ENCODE data around the gene ALPP. TPM values are rescaled to one million over a fixed set of nuclear protein-coding genes. Genes with fewer than 3 reads are reported as not detected.

Gene ALPP
- total RNA-seq, 1 experiment from 2014 or later: 0.20 TPM

DNA sequence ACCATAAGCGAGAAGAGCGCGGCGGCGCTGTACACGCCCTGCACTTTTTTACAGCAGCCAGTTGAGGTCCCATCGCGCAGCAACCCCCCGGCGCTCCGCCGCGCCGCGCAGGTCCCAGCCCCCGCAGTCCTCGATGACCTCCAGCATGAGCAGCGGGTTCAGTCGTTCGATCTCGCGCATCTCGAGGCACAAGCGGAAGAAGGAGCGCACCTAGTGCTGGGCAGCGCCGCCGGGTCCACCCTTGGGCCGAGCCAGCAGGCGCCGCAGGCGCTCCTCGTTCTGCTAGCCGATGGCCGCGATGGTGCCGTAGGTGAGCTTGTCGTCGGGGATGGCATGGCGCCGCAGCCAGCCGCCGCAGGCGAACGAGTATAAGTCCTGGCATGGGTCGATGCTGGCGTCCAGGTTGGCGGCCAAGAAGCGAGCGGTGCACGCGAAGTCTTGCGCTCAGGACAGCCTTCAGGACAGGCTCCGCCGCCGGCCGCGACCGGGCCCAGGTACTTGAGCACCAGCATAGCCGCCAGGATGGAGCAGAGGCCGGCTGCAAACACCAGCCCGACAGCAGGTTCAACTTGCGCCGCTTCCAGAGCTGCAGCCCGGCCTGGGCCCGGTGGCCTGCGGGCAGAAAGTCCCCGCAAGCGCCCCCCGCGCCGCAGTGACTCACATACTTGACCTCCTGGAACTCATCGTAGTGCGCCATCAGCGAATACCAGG is 8.3 kb downstream of the ALPP start (continued):
- TF ChIP-seq ESRRA (CRISPR knock-in tag; IDR thresholded peaks at IDR 0.05; ENCODE audit: borderline replicate concordance) (no peak), NFYB (CRISPR knock-in tag; conservative IDR thresholded peaks at IDR 0.05; ENCODE audit: low read depth) (no peak), ZNF263 (CRISPR knock-in tag; IDR thresholded peaks at IDR 0.05; ENCODE audit: low read depth) (peak; percentile 41; the same call in 1 of the 2 replicates)
- TF ChIP-seq, protein P1, sequence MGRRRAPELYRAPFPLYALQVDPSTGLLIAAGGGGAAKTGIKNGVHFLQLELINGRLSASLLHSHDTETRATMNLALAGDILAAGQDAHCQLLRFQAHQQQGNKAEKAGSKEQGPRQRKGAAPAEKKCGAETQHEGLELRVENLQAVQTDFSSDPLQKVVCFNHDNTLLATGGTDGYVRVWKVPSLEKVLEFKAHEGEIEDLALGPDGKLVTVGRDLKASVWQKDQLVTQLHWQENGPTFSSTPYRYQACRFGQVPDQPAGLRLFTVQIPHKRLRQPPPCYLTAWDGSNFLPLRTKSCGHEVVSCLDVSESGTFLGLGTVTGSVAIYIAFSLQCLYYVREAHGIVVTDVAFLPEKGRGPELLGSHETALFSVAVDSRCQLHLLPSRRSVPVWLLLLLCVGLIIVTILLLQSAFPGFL (CRISPR knock-in tag; IDR thresholded peaks at IDR 0.05; ENCODE audit: borderline replicate concordance): no peak
- TF ChIP-seq, protein P2, sequence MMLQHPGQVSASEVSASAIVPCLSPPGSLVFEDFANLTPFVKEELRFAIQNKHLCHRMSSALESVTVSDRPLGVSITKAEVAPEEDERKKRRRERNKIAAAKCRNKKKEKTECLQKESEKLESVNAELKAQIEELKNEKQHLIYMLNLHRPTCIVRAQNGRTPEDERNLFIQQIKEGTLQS (CRISPR knock-in tag; conservative IDR thresholded peaks at IDR 0.05): no peak
- TF ChIP-seq, protein P3, sequence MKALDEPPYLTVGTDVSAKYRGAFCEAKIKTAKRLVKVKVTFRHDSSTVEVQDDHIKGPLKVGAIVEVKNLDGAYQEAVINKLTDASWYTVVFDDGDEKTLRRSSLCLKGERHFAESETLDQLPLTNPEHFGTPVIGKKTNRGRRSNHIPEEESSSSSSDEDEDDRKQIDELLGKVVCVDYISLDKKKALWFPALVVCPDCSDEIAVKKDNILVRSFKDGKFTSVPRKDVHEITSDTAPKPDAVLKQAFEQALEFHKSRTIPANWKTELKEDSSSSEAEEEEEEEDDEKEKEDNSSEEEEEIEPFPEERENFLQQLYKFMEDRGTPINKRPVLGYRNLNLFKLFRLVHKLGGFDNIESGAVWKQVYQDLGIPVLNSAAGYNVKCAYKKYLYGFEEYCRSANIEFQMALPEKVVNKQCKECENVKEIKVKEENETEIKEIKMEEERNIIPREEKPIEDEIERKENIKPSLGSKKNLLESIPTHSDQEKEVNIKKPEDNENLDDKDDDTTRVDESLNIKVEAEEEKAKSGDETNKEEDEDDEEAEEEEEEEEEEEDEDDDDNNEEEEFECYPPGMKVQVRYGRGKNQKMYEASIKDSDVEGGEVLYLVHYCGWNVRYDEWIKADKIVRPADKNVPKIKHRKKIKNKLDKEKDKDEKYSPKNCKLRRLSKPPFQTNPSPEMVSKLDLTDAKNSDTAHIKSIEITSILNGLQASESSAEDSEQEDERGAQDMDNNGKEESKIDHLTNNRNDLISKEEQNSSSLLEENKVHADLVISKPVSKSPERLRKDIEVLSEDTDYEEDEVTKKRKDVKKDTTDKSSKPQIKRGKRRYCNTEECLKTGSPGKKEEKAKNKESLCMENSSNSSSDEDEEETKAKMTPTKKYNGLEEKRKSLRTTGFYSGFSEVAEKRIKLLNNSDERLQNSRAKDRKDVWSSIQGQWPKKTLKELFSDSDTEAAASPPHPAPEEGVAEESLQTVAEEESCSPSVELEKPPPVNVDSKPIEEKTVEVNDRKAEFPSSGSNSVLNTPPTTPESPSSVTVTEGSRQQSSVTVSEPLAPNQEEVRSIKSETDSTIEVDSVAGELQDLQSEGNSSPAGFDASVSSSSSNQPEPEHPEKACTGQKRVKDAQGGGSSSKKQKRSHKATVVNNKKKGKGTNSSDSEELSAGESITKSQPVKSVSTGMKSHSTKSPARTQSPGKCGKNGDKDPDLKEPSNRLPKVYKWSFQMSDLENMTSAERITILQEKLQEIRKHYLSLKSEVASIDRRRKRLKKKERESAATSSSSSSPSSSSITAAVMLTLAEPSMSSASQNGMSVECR (CRISPR knock-in tag; IDR thresholded peaks at IDR 0.05; ENCODE audit: borderline replicate concordance): peak; percentile 61; the same call in 1 of the 2 replicates
- TF ChIP-seq, protein P4, sequence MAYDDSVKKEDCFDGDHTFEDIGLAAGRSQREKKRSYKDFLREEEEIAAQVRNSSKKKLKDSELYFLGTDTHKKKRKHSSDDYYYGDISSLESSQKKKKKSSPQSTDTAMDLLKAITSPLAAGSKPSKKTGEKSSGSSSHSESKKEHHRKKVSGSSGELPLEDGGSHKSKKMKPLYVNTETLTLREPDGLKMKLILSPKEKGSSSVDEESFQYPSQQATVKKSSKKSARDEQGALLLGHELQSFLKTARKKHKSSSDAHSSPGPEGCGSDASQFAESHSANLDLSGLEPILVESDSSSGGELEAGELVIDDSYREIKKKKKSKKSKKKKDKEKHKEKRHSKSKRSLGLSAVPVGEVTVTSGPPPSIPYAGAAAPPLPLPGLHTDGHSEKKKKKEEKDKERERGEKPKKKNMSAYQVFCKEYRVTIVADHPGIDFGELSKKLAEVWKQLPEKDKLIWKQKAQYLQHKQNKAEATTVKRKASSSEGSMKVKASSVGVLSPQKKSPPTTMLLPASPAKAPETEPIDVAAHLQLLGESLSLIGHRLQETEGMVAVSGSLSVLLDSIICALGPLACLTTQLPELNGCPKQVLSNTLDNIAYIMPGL (CRISPR knock-in tag; IDR thresholded peaks at IDR 0.05): peak; percentile 76

DNA sequence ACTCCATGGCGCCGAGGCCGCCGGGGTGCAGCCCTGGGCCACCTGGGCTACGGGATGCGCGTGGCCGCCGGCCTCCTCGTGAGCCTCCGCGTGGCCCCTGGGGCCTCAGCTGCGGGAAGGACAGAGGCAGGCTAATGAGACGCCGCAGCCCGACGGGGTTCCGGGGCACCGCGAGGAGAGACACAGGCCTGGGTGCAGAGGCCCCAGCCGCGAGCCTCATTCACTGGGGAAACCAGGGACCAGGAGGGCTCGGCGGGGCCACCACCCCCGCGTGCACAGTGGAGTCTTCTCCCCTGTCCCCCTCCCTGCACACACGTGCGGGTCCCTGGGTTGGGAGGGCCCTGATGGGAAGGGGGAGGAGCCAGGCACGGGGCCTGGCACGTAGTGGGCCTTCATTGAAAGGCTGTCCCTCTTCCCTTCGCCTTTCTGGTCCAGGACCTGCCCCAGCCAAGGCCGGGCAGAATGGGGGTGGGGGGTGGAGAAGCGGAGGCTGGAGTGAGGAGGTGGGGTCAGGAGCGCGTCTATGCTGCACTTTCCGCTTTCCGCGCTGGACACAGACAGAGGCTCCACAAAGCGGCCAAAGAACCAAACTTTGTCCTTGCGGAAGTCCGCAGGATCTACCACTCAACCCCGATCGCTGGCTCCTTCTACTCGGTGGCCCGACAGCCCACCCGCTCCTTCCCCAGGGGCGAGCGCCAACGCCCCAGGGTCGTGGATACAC is 9.1 kb downstream of the ALPP start:
- H3K27me3 Mint-ChIP-seq (ENCODE audit: low read depth): peaks cover 92% of the 10 kb centered on the region
- CTCF ChIA-PET: interaction anchor here (1.0 to 3.0 kb wide), 3 partner anchors 20 to 62 kb away, joined by 3 to 25 read pairs (median 6); no protein-coding TSS in a partner anchor
- ATAC-seq: peak; percentile 46
- TF ChIP-seq, protein P1 (CRISPR knock-in tag; IDR thresholded peaks at IDR 0.05; ENCODE audit: borderline replicate concordance): no peak
- TF ChIP-seq, protein P5, sequence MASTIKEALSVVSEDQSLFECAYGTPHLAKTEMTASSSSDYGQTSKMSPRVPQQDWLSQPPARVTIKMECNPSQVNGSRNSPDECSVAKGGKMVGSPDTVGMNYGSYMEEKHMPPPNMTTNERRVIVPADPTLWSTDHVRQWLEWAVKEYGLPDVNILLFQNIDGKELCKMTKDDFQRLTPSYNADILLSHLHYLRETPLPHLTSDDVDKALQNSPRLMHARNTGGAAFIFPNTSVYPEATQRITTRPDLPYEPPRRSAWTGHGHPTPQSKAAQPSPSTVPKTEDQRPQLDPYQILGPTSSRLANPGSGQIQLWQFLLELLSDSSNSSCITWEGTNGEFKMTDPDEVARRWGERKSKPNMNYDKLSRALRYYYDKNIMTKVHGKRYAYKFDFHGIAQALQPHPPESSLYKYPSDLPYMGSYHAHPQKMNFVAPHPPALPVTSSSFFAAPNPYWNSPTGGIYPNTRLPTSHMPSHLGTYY (CRISPR knock-in tag; IDR thresholded peaks at IDR 0.05): no peak
- no peak for TF ChIP-seq NR2C2 (CRISPR knock-in tag; IDR thresholded peaks at IDR 0.05)
- TF ChIP-seq, protein P3 (CRISPR knock-in tag; IDR thresholded peaks at IDR 0.05; ENCODE audit: borderline replicate concordance): no peak
- no peak for TF ChIP-seq NR1H2 (CRISPR knock-in tag; IDR thresholded peaks at IDR 0.05)
- TF ChIP-seq SP1 (CRISPR knock-in tag; conservative IDR thresholded peaks at IDR 0.05): 0 out of 2 replicates have a peak, but pooled peaks have one; percentile 31
- TF ChIP-seq PRRX2 (CRISPR knock-in tag; IDR thresholded peaks at IDR 0.05): no peak
- TF ChIP-seq, protein P6, sequence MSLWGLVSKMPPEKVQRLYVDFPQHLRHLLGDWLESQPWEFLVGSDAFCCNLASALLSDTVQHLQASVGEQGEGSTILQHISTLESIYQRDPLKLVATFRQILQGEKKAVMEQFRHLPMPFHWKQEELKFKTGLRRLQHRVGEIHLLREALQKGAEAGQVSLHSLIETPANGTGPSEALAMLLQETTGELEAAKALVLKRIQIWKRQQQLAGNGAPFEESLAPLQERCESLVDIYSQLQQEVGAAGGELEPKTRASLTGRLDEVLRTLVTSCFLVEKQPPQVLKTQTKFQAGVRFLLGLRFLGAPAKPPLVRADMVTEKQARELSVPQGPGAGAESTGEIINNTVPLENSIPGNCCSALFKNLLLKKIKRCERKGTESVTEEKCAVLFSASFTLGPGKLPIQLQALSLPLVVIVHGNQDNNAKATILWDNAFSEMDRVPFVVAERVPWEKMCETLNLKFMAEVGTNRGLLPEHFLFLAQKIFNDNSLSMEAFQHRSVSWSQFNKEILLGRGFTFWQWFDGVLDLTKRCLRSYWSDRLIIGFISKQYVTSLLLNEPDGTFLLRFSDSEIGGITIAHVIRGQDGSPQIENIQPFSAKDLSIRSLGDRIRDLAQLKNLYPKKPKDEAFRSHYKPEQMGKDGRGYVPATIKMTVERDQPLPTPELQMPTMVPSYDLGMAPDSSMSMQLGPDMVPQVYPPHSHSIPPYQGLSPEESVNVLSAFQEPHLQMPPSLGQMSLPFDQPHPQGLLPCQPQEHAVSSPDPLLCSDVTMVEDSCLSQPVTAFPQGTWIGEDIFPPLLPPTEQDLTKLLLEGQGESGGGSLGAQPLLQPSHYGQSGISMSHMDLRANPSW (CRISPR knock-in tag; conservative IDR thresholded peaks at IDR 0.05; ENCODE audit: low read depth): no peak
- TF ChIP-seq TEAD1 (CRISPR knock-in tag; IDR thresholded peaks at IDR 0.05): no peak

More for the DNA sequence above, 9.1 kb downstream of the ALPP start:
- POLR2A ChIA-PET: interaction anchor here (1.3 kb wide), 1 partner anchor 32 kb away, joined by 4 read pairs; no protein-coding TSS in a partner anchor
- peaks cover 19% of the 10 kb centered on the region for H3K4me1 Mint-ChIP-seq
- H3K9me3 Mint-ChIP-seq: no peaks in the 10 kb centered on the region
- H3K36me3 Mint-ChIP-seq: no peaks in the 10 kb centered on the region; the same call in 1 of the 2 replicates
- peak overlapping the region; percentile 68 for H3K4me3 Mint-ChIP-seq
- peak; percentile 52 for DNase-seq (ENCODE audit: low spot score)
- H3K27ac Mint-ChIP-seq: no peak overlapping the region
